HG02970 (cell line): ENCODE data around the gene NRBF2.
"Not testable (repeated sequence)": the region's sequence is repeated elsewhere in the genome, so short reads cannot be mapped to it uniquely, and the experiment has no call there.

Experiments used
- ATAC-seq: cut with Tn5 transposase; IDR thresholded peaks from one replicate; pipeline ENCODE4 v1.9.1; 2021; ENCODE audit warnings: mild to moderate bottlenecking, moderate library complexity, moderate number of reproducible peaks; ENCODE audit not compliant: unreplicated experiment, low FRiP score

The NRBF2 gene

GRCh38 chr10:63133056-63133820 lies at the start of gene NRBF2:
TSS of gene NRBF2 (plus strand) at chr10:63133328. CDS start at chr10:63133471, 143 bp downstream.
- peak; percentile 96 for ATAC-seq

- not testable (repeated sequence) for ATAC-seq
Measured at GRCh38 chr10:63083406-63083805, 49.7 kb upstream of the NRBF2 start.

GRCh38 chr10:63083904-63084689 lies 49.0 kb upstream of the NRBF2 start:
- no peak for ATAC-seq

GRCh38 chr10:63084690-63085382 lies 48.3 kb upstream of the NRBF2 start:
- no peak for ATAC-seq

- ATAC-seq, result no peak
Measured at GRCh38 chr10:63093227-63093626, 39.9 kb upstream of the NRBF2 start.

- no peak for ATAC-seq
Measured at GRCh38 chr10:63094405-63094804, 38.7 kb upstream of the NRBF2 start.

GRCh38 chr10:63094881-63095280 lies 38.2 kb upstream of the NRBF2 start:
- no peak for ATAC-seq

- no peak for ATAC-seq
Measured at GRCh38 chr10:63099734-63100133, 33.4 kb upstream of the NRBF2 start.

GRCh38 chr10:63101091-63101490 lies 32.0 kb upstream of the NRBF2 start:
- ATAC-seq, result not testable (repeated sequence)

GRCh38 chr10:63102279-63102883 lies 30.7 kb upstream of the NRBF2 start:
- not testable (repeated sequence) for ATAC-seq

GRCh38 chr10:63103178-63103577 lies 29.9 kb upstream of the NRBF2 start:
- not testable (repeated sequence) for ATAC-seq

GRCh38 chr10:63103971-63104409 lies 29.1 kb upstream of the NRBF2 start:
- no peak for ATAC-seq

GRCh38 chr10:63105225-63106110 lies 27.7 kb upstream of the NRBF2 start:
- ATAC-seq, result no peak

GRCh38 chr10:63106111-63106755 lies 26.9 kb upstream of the NRBF2 start:
- ATAC-seq, result no peak

GRCh38 chr10:63107943-63108437 lies 25.1 kb upstream of the NRBF2 start:
- ATAC-seq, result no peak

GRCh38 chr10:63110940-63111339 lies 22.2 kb upstream of the NRBF2 start:
- no peak for ATAC-seq

- no peak for ATAC-seq
Measured at GRCh38 chr10:63114031-63114814, 18.9 kb upstream of the NRBF2 start.

GRCh38 chr10:63115732-63116383 lies 17.3 kb upstream of the NRBF2 start:
- no peak for ATAC-seq
